EL (cell line): Measurements from ENCODE around the gene RASD2.
"Not testable (repeated sequence)": the region's sequence is repeated elsewhere in the genome, so short reads cannot be mapped to it uniquely, and the experiment has no call there.

Experiments used
- DNase-seq: peaks from one replicate; pipeline ENCODE4 v3.0.0-alpha.2; 2016

RASD2 gene, protein sequence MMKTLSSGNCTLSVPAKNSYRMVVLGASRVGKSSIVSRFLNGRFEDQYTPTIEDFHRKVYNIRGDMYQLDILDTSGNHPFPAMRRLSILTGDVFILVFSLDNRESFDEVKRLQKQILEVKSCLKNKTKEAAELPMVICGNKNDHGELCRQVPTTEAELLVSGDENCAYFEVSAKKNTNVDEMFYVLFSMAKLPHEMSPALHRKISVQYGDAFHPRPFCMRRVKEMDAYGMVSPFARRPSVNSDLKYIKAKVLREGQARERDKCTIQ

DNA sequence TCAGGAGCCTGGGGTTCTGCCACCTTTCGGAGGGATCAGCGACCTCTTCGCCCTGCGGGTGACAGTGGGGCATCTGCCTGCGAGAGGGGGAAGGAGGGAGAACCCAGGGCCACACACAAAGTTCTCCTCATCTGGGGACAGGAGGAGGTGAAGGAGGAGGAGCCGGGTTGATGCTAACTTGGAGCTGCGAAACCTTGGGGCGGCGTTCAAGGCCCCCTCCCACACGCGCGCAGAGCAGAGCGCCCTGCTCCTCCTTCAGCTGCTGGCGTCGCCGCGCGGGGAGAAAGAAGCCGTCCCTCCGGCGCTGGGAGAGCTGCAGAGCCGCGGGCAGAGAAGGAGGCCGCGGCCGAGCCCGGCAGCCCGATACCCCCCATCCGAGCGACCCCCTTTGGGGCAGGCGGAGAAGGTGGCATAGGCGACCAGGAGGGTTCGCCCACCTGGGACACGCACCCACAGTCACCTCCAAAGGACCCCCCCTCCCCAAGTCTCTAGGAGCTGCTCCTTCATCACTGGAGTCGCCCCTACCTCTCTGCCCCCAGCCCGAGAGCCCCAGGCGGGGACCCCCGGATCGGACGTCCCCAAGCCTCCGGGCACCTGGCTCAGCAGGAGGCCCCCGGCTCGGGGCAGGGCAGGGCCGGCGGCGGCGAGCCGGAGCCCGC, at the start of gene RASD2:
Gene RASD2 (plus strand): TSS at position 237 of the 659 bp plus-strand sequence. CDS start 5,979 bp downstream, outside the sequence.
- peak; percentile 59 for DNase-seq

DNA sequence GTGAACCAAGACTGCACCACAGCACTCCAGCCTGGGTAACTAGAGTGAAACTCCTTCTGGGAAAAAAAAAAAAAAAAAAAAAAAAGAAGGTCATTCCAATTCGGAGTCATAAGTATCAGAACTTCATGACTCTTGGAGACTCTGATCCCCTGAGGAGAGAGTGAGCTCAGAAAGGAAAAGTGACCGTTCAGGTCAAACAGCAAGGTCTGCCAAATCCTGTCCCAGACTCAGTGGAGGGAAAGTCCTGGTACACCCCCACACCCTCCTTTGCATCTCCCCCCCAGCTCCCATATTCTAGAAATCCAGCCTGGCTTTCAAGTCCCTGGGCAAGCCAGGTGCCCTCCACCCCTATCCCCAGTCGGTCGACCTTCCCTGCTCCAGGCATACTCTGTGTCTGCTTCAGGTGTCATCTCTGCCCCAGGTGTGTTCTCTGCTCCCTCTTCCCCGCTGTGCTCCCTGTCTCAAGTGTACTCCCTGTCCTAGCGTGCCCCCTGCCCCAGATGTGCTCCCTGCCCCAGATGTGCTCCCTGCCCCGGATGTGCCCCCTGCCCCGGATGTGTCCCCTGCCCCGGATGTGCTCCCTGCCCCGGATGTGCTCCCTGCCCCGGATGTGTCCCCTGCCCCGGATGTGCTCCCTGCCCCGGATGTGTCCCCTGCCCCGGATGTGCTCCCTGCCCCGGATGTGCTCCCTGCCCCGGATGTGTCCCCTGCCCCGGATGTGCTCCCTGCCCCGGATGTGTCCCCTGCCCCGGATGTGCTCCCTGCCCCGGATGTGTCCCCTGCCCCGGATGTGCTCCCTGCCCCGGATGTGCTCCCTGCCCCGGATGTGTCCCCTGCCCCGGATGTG, 49.3 kb upstream of the RASD2 start:
- not testable (repeated sequence) for DNase-seq

DNA sequence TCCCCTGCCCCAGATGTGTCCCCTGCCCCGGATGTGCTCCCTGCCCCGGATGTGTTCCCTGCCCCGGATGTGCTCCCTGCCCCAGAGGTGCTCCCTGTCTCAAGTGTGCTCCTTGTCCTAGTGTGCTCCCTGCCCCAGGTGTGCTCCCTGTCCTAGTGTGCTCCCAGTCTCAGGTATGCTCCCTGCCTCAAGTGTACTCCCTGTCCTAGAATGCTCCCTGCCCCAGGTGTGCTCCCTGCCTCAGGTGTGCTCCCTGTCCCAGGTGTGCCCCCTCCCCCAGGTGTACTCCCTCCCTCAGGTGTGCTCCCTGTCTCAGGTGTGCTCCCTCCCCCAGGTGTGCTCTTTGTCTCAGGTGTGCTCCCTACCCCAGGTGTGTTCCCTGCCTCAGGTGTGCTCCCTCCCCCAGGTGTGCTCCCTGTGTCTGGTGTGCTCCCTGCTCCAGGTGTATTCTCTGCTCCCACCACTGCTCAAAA, 48.7 kb upstream of the RASD2 start:
- DNase-seq, result no peak

DNA sequence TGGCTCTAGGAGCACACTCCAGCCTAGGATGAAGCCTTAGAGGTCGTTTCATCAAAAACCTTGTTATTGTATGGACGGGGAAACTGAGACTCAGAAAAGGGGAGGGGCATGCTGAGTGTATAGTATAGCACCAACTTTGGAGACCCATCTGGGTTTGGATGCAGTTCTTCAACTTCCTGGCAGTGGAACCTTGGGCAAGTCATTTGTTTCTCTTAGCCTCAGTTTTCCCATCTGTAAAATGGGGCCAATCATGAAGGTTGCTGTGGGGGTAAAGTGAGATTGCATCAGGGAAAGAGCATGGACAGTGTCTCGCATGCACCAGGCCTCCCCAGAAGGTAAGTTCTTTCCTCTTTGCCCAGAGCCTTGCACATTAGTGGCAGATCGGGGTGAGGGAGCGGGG, 47.6 kb upstream of the RASD2 start:
- no peak for DNase-seq

DNA sequence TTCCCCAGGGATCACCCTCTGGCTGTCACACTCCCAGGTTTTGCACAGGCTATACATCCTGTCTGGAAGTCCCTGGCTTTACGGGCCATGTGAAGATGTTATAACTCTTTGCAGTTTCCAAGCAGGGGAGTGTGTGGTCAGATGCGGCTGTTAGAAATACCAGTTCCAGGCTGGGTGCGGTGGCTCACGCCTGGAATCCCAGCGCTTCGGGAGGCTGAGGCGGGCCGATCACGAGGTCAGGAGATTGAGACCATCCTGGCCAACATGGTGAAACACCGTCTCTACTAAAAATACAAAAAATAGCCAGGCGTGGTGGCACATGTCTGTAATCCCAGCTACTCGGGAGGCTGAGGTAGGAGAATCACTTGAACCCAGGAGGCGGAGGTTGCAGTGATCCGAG, 44.9 kb upstream of the RASD2 start:
- not testable (repeated sequence) for DNase-seq

DNA sequence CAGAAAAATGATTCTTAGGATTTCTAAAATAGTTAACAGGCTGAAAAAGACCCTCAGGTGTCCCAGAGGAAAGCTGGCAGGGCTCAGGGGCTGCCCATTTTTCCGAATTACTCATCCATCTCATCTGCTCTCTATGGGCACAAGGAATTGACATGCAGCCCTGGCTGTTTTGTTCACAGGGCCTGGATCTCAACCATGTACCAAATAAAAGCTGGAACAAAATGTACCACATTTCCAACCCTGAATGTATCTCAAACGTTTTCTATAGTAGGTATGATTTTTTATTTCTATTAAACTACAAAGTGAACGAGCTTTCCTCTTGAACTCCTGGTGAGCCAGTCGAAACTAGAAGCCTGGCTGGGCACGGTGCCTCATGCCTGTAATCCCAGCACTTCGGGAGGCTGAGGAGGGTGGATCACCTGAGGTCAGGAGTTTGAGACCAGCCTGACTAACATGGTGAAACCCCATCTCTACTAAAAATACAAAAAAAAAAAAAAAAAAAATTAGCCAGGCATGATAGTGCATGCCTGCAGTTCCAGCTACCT, 43.8 kb upstream of the RASD2 start:
- no peak for DNase-seq

DNA sequence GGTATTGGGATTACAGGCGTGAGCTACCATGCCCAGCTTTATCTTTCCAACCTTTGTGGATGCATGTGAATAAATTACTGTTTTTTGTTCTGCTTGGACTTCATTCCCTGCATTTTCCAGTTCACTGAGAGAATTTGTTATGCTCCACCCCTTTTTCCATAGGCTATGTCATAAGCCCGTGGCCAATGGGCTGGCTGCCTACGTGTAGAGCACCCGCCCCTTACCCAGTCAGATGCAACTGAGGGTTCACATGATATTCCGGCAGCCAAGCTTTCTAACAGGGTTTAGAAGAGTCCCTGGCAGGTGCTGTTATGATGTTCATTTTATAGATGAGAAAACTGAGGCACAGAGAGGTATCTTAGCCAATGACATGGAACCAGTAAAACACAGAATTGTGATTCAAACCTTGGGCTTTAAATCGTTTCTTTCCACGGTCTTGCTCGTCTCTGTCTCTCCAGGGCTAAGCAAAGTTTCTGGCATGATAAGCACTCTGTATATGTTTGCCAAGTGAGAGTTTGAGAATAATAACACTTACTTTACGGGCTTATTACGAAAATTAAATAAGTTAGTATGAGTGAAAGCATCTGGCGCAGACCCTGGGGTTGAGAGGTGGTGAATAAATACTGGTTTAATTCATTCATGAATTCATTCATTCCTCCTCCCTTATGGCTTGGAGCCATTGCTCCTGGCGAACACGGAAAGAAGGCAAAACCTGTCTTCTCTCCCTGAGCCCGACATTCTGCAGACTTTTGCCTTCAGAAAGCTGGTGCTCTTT, 42.4 kb upstream of the RASD2 start:
- no peak for DNase-seq

DNA sequence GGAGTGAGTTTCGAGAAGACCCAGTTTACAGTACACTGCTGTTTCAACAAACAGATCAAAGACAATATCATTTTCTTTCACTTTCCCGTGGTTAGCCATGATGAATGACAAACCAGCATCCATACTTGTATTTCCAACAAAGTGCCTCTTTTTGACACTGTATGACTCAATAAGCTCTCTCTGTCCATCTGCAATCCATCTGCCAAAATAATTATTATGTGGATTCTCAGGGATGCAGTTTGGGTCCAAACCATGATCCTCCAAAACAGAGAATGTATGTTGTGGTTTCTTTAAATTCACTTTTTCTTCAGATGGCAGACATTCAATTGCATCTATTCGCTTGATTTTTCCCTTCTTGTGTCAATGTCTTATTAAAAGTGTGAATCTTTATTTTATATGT, 37.8 kb upstream of the RASD2 start:
- no peak for DNase-seq

DNA sequence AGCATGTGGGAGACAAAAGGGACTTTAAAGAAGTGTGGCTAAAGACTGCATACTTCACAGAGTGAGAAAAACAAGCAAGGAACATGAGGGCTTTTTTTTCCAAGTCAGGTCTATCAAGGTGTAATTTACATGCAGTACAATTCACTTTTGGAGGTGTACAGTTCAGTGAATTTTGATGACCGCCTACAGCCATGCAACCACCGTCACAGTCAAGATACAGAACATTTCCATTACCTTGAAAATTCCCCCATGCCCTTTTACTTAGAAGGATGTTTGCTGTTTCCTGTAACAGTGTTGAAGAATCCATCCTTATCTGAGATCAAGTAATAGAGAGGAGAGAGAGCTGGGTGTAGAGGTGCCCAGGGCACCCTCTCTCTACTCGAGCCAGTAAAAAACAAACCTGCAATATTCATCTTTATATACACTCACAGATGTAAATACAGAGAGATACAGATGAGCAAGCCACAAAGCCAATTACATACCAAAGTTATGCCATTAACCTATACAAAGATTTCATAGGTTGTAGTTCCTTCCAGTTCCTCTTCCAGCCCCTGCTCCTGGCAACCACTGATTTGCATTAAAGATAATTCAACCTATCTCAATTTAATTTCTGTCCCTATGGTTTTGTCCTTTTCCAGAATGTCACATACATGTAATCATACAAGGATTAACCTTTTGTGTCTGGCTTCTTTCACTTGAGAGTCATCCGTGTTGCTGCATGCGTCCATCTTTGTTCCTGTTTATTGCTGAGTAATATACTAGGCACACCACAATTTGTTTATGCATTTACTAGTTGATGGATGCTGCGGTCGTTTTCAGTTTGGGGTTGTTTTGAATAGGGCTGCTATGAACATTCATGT, 35.0 kb upstream of the RASD2 start:
- DNase-seq, result no peak

DNA sequence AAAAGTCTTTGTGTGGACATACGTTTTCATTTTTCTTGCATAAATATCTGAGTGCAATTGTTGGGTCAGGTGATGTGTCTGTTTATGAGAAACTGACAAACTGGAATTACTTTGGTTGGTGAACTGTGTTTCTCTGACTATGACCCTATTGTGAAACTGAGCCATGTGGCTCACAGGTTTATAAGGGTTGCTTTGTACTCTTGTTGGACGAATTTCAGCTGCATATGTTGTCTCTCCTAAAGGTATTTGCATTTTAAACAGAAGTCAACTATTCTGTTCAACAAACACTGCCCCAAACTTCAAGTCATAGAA, 34.4 kb upstream of the RASD2 start:
- DNase-seq, result no peak

DNA sequence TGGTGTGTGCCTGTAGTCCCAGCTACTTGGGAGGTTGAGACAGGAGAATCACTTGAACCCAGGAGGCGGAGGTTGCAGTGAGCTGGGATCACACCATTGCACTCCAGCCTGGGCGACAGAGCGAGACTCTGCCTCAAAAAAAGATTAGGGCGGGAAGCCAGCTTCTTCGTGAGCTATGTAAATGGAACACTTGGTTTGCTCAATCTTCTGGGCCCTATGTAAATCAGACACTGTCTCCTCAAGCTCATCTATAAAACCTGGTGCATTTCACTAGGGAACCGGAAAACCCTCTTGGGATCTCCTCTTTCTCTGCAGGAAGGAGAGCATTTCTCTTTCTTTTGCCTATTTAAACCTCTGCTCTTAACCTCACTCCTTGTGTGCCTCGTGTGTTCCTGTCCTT, 32.8 kb upstream of the RASD2 start:
- not testable (repeated sequence) for DNase-seq

DNA sequence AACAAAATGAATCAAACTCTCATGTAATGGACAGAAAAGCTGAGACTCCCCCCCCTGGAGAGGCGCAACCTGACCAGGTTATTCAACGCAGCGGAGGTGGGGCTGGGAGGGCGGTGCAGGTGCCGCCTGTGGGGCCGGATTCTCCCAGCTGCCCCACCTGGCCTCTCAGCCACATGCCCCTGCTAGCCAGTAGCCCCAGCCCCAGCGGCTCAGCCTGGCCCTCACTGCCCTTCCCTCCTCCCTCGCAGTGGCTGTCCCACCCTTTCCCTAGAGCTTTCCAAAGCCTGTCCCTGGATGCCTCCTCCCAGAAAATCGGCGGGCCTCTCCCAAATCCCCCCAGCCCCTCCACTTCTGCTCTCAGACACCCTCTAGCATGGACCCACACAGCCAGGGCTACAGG, 31.2 kb upstream of the RASD2 start:
- DNase-seq, result no peak

DNA sequence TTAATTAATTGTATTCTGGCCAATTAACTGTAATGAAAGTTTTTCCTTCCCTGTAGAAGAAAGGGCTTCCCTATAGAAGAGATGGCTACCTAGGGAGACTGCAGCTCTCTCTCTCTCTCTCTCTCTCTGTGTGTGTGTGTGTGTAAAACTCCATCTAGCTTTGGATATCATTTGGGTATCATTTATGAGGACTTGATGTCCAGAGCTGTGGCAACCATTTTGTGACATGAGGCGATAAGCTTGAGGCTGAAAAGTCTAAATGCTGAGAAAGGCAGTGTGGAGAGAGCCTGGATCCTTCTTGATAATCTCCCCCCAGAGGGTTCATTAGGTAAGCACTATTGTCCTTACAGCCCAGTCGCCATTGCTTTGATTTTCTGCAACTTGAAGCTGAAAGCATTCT, 30.7 kb upstream of the RASD2 start:
- no peak for DNase-seq

DNA sequence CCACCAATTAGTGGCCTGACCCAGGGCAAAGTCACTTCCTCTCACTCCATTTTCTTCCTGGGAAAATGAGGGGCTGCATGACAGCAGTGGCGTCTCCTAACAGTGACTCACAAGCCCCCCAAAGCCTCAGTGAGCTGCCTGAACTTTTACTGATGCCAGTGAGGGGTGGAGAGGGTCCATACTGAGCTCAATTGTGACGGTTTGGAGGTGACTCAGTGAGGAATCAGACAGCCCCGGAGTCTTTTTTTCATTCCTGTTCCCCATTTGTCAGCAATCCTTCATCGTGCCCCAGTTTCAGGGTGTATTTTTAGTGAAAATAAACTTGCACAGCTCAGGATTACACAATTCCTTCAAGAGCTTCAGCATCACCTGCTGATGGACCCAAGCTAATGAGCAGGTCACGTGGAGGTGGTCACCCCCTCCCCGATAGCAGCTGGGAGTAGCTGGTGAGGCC, 30.1 kb upstream of the RASD2 start:
- DNase-seq, result peak; percentile 69

DNA sequence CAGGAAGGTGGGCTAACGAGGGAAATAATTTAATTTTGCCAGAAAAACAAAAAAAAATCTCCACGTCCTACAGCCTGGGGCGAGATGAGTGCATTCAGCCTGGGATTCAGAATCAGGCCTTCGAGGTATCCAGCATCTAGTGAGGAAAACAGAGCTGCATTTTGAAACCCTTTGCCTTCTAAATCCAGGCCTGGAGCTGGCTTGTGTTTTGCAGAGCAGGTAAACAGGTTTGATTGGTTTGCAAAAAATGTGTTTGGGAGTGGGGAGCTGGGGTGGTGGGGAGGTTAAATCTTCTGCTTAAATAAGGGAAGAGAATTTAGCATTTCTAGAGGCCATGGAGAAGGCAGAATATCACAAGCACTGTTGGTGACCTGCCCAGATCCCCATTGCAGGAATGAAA, 29.7 kb upstream of the RASD2 start:
- DNase-seq, result no peak

DNA sequence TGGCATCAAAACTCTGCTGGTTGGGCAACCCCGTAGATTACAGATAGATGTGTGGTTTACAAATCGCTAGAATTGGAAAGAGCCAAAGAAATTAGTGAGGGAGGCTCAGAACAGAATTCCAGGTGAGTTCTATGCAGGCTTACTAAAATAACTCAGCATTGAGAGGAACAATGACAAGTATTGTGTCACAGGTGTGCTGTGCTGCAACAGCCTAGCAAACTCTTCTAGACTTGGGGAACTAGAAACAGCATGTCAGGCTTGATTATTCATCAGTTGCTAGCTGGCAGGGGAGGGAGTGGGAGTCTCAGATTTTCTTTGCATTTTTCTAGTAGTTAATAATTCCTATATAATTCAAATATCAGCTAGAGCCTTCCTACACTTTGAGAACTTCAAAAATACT, 26.3 kb upstream of the RASD2 start:
- DNase-seq, result no peak

DNA sequence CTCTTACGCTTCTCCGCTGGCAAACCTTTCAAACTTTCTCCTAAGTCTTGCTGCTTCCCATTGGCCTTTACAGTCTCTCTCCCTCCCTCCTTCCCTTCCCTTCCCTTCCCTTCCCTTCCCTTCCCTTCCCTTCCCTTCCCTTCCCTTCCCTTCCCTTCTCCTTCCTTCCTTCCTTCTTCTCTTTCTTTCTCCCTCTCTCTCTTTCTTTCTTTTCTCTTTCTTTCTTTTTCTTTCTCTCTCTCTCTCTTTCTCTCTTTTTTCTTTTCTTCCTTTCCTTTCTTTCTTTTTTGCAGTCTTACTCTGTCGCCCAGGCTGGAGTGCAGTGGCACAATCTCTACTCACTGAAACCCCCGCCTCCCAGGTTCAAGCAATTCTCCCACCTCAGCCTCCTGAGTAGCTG, 24.7 kb upstream of the RASD2 start:
- DNase-seq, result not testable (repeated sequence)

DNA sequence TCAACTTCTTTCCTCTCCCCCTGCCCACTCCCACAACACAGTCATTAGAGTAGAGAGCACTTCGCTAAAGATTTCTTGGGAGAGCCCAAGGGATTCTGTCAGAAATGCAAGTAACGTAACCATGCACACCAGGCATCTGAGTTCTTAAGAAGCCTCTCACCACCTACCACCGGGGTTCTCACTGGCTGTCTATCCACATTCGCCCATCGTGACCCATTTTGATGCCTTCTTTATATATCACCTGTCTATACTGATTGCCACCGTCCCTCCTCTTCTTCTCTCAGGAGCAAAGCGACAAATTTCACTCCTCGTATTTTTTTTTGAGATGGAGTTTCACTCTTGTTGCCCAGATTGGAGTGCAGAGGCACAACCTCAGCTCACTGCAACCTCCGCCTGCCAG, 23.9 kb upstream of the RASD2 start:
- no peak for DNase-seq

DNA sequence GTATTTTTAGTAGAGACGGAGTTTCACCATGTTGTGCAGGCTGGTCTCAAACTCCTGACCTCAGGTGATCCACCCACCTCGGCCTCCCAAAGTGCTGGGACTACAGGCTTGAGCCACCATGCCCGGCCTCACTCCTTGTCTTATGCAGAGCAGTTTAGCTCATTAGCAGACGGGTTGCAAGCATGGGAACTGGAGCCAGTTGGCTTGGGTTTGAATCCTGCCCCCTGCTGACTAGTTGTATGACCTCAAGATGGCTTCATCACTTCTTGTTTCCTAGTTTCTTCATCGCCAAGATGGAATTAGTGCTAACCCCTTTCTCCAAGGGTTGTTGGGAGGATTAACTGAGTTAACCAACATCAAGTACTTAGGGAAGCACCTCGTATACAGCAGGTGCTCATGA, 23.4 kb upstream of the RASD2 start:
- no peak for DNase-seq

DNA sequence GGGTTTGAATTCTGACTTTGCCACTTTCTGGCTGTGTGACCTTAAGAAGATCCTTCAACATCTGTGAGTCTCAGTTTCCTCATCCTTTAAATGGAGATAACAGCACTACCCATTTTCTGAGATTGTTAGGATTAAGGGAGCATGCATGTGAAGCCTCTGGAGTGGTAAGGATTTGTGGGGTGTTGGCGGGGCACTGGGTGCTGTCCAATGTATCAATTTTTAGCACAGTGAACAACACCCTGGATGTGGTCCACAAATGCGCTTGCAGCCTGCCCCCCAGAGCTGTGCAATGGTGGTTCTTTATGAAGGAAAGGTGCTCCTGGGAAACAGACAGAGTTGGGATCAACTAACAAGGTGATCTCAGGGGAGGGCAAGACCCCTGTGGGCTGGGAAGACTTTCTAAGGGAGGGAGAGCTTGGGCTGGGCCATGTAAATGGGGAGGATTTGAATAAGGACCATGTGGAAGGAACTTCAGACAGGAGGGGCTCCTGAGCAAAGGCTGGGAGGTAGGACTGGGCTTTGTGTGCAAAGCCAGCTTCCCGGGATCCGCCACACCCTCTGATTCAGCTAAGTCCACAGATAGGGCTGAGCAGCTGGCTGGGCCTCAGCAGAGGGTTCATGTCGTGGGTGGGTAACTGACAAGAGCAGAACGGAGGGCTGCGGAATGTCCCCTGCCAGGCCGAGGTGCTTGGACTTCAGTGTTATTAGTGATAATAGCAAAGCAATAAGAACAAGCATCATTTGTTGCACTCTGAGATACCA, 22.7 kb upstream of the RASD2 start:
- DNase-seq, result no peak

DNA sequence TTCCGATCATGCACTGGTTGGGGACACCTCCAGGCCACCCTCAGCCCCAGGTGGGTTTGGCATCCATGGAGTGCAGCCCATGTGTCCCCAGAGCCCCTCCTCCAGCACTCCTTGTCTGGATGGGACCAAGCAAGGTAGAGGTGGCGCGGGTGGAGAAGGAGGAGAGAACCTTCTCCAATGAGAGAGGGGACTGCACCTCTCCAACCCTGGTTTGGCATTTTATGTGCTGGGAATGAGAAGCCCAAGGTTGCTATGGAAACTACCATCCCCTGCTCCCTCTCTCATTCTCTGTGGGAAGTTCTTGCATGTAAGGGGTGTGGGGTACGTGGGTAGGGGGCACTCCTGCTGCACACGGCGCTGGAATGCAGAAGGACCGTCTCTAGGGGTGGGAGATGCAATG, 21.8 kb upstream of the RASD2 start:
- no peak for DNase-seq
